GM12873 (cell line): ENCODE results near the gene POU3F1.

ENCODE experiments used
- TF ChIP-seq, protein P1 (sequence below): IDR thresholded peaks from 2 replicates; pipeline ENCODE4 v1.5.1; 2012; ENCODE audit warnings: low read depth, mild to moderate bottlenecking, moderate library complexity, low read length, control low read depth; ENCODE audit not compliant: insufficient read depth; ENCODE audit errors: missing control alignments

The POU3F1 gene

DNA sequence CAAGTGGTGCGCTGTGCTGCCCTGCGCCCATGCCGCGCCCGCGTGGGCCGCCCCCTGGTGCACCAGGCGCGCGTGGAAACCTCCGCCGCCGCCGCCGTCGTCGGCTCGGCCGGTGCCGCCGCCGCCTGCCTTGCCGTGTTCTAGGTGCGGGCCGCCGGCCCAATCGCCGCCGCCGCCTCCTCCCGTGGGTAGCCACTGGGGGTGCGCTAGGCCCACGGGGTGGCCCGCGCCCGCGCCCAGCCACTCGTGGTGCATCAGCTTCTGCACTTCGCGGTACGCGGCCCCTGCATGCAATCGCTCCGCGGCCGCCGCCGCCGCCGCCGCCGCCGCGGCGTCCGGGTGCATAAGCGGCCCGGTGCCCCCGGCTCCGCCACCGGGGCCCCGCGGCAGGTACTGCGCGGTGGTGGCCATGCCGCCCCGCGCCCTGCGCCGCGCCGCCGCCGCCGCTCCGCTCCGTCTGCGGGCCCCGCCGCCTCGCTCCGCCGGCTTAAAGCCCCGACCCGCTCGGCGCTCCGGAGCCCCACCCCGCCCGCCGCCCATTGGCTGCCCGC lies at the start of gene POU3F1:
TSS of gene POU3F1 (minus strand) at position 461 of the 551 bp plus-strand sequence. CDS start at position 411, 50 bp downstream.
- TF ChIP-seq, protein P1, sequence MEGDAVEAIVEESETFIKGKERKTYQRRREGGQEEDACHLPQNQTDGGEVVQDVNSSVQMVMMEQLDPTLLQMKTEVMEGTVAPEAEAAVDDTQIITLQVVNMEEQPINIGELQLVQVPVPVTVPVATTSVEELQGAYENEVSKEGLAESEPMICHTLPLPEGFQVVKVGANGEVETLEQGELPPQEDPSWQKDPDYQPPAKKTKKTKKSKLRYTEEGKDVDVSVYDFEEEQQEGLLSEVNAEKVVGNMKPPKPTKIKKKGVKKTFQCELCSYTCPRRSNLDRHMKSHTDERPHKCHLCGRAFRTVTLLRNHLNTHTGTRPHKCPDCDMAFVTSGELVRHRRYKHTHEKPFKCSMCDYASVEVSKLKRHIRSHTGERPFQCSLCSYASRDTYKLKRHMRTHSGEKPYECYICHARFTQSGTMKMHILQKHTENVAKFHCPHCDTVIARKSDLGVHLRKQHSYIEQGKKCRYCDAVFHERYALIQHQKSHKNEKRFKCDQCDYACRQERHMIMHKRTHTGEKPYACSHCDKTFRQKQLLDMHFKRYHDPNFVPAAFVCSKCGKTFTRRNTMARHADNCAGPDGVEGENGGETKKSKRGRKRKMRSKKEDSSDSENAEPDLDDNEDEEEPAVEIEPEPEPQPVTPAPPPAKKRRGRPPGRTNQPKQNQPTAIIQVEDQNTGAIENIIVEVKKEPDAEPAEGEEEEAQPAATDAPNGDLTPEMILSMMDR: no peak

DNA sequence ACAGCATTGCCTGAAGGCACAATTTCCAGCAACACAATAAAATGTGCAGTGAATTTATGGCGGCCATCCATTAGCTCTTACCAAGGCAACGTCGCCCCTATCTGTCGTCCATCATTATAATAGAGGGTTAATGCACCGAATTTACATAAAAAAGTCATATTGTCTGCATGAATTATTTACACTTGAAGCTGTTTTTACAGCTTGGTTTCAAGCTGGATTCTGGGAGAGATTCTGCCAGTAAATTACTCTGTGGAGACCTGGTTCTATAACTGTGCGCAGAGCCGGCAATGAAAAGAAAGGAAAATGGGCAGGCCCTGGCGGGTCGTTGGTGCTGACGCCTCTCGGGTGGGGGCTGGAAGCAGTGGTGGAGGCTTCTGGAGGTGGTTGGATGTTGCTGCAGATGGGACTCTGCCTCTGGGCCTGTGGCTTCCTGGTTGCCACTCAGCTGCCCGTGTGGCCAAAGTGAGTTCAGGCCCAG lies 48.9 kb upstream of the POU3F1 start:
- TF ChIP-seq, protein P1: no peak

DNA sequence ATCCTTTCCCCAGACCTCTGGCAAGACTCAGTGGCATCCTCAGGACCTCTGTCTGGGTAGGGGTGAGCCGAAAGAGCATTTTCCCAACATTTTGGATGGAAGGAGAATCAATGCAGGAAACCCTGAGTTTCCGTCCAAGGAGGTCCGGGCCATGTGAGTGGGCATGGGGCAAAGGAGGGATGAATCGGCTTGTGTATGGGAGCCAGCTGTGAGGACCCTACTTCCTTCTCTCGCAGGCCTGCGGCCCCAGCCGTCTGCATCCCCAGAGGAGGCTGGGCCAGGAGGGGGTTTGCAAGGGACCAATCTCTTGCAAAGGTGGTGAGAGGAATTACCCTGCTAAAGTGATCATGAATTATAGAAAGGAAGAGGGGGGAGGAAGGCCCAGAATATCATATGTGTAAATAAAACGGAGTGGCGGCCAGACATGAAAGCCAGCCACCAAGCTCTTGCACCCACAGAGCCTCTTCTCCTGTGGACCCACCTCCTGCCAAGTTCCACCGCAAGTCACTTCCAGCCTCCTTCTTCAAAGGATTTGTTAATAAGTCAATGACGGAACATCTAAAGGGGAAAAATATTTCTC lies 48.2 kb upstream of the POU3F1 start:
- TF ChIP-seq, protein P1: no peak

DNA sequence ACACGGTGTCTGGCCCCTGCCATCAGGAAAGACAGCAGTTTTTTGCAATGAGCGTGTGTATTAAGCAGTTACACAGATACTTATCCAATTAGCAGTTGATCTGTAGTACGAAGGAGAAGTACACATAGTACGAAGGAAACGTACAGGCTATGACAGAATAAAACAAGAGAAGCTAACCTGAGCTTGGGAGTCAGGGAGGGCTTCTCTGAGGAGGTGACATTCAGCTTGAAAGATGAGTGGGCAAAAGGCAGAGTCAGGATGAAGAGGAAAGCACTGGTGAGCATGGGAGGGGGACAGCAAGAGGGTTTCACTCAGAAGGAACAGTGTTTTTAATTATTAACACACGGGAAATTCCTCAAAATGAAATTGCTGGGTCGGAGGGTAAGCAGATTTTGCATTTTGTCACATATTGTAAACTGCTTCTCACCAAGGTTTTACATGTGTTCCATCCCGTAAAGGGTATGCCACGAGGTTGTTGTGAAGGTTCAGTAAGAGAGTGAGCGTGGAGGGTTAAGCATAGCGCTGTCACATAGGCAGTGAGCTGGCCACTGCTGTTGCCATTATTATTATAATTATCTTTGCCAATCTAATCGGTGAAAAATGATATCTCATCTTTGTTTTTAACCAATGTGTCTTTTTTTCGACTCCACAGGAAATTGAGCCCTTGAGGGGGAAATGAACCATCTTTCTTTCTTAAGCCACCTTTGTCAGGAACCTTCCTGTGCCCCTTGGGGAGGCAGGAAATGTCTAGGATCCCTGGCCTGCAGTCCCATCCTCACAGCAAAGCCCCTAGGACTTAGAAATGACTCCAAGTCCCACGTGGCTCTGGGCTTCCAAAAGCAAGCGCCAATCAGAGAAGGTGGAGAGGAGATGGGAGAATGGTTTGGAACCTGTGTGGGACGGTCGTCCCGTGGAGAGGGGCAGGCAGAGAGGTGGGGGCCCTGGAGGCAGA lies 47.3 kb upstream of the POU3F1 start:
- TF ChIP-seq, protein P1: no peak

DNA sequence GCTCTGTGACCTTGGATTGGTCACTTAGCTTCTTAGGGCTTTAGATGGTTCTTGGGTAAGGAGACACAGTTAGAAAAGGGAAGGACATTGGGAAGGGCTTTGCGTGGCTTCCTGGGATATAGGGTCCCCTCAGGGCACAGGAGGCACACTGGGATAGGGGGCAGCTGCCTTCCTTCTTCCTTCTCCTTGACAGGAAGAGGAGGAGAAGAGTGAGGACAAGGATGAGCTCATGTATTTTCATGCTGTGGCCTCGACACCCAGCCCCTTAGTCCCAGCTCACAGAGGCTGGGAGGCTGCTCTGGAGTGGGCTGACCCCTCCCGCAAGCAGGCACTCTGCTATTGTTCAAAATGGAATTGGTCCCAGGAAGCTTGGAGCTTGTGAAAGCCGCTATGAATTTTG lies 45.7 kb upstream of the POU3F1 start:
- TF ChIP-seq, protein P1: no peak

DNA sequence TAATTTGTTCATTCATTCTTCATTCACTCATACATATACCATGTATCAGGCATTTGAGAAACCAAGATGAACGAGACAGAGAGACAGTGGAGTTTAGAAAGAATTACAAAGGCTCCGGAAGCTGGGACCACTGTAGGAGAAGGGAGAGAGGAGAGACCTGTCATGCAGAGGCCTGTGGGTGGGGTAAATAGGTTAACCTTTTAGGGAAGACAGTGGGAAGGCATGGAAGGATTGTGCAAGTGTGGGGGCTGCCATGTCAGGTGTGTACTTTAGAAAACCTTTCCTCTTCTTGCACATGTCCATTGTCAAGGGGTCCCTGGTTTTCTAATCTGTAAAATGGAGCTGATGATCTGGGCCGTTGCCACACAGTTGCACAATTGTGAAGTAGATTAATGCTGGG lies 44.2 kb upstream of the POU3F1 start:
- TF ChIP-seq, protein P1: no peak
